ENCODE measurements around the gene POMC. TPM values are rescaled to one million over a fixed set of nuclear protein-coding genes. Genes with fewer than 3 reads are reported as not detected.

POMC gene
- total and polyA plus RNA-seq, 3 experiments from 2014 or later: 4.7 to 10.9 (median 6.2) TPM

- H3K27me3 ChIP-seq (ENCODE audit: insufficient read depth, low read length, poor library complexity, severe bottlenecking): no peaks in the 10 kb centered on the region
- no peak overlapping the region for H3K27ac Mint-ChIP-seq
- DNase-seq: no peak
- H3K9me3 Mint-ChIP-seq: no peaks in the 10 kb centered on the region
- CTCF ChIA-PET: no interaction called here
- no peak overlapping the region for H3K4me3 ChIP-seq (ENCODE audit: low read length)
- no peak overlapping the region for H3K27ac ChIP-seq (ENCODE audit: low read depth, low read length)
- no peak overlapping the region for H3K4me3 Mint-ChIP-seq
- H3K27me3 Mint-ChIP-seq: peaks cover 4 to 18% of the 10 kb centered on the region in 2 donors
- POLR2A ChIA-PET: no interaction called here
- no peaks in the 10 kb centered on the region for H3K9me3 ChIP-seq (ENCODE audit: low read length)
- no peaks in the 10 kb centered on the region for H3K4me1 ChIP-seq (ENCODE audit: insufficient read depth, low read length)
- H3K4me1 Mint-ChIP-seq: no peaks in the 10 kb centered on the region
- H3K36me3 Mint-ChIP-seq: no peaks in the 10 kb centered on the region
- no peaks in the 10 kb centered on the region for H3K36me3 ChIP-seq (ENCODE audit: insufficient read depth, low read length)
Observed at GRCh38 chr2:25116956-25117355, 51.4 kb downstream of the POMC start.

GRCh38 chr2:25115902-25116301, 52.5 kb downstream of the POMC start:
- DNase-seq: no peak
- no peaks in the 10 kb centered on the region for H3K27me3 ChIP-seq (ENCODE audit: insufficient read depth, low read length, poor library complexity, severe bottlenecking)
- ChIA-PET CTCF (interaction anchor here (1.3 kb wide), 1 partner anchor 140 kb away, joined by 3 read pairs; no protein-coding TSS in a partner anchor), POLR2A (no interaction called here)
- H3K27me3 Mint-ChIP-seq: peaks cover 7 to 23% of the 10 kb centered on the region in 2 donors
- H3K36me3 Mint-ChIP-seq: no peaks in the 10 kb centered on the region
- no peaks in the 10 kb centered on the region for H3K4me1 Mint-ChIP-seq
- no peak overlapping the region for H3K4me3 Mint-ChIP-seq
- H3K27ac Mint-ChIP-seq: no peak overlapping the region
- H3K27ac ChIP-seq (ENCODE audit: low read depth, low read length): no peak overlapping the region
- no peaks in the 10 kb centered on the region for H3K9me3 ChIP-seq (ENCODE audit: low read length)
- H3K9me3 Mint-ChIP-seq: no peaks in the 10 kb centered on the region
- H3K4me3 ChIP-seq (ENCODE audit: low read length): no peak overlapping the region
- no peaks in the 10 kb centered on the region for H3K4me1 ChIP-seq (ENCODE audit: insufficient read depth, low read length)
- H3K36me3 ChIP-seq (ENCODE audit: insufficient read depth, low read length): no peaks in the 10 kb centered on the region

GRCh38 chr2:25115249-25115883, 53.0 kb downstream of the POMC start:
- POLR2A ChIA-PET: no interaction called here
- Histone ChIP-seq H3K27ac (ENCODE audit: low read depth, low read length) (no peak overlapping the region), H3K27me3 (ENCODE audit: insufficient read depth, low read length, poor library complexity, severe bottlenecking) (no peaks in the 10 kb centered on the region), H3K9me3 (ENCODE audit: low read length) (no peaks in the 10 kb centered on the region), H3K4me1 (ENCODE audit: insufficient read depth, low read length) (no peaks in the 10 kb centered on the region), H3K4me3 (ENCODE audit: low read length) (no peak overlapping the region), H3K36me3 (ENCODE audit: insufficient read depth, low read length) (no peaks in the 10 kb centered on the region)
- Mint-ChIP-seq H3K27ac (no peak overlapping the region), H3K9me3 (no peaks in the 10 kb centered on the region), H3K27me3 (peaks cover 7 to 28% of the 10 kb centered on the region in 2 donors), H3K4me1 (no peaks in the 10 kb centered on the region), H3K4me3 (no peak overlapping the region), H3K36me3 (no peaks in the 10 kb centered on the region)
- CTCF ChIA-PET: interaction anchor here (1.3 kb wide), 1 partner anchor 140 kb away, joined by 3 read pairs; no protein-coding TSS in a partner anchor
- DNase-seq: no peak

GRCh38 chr2:25112113-25112512, 56.3 kb downstream of the POMC start:
- ChIA-PET CTCF (no interaction called here), POLR2A (no interaction called here)
- no peak overlapping the region for H3K27ac Mint-ChIP-seq
- no peak for DNase-seq
- H3K36me3 Mint-ChIP-seq: no peaks in the 10 kb centered on the region
- Histone ChIP-seq H3K27ac (ENCODE audit: low read depth, low read length) (no peak overlapping the region), H3K36me3 (ENCODE audit: insufficient read depth, low read length) (no peaks in the 10 kb centered on the region), H3K4me3 (ENCODE audit: low read length) (no peak overlapping the region), H3K27me3 (ENCODE audit: insufficient read depth, low read length, poor library complexity, severe bottlenecking) (no peaks in the 10 kb centered on the region), H3K4me1 (ENCODE audit: insufficient read depth, low read length) (no peaks in the 10 kb centered on the region), H3K9me3 (ENCODE audit: low read length) (no peaks in the 10 kb centered on the region)
- no peaks in the 10 kb centered on the region for H3K4me1 Mint-ChIP-seq
- peaks cover 9 to 36% of the 10 kb centered on the region in 2 donors for H3K27me3 Mint-ChIP-seq
- H3K4me3 Mint-ChIP-seq: no peak overlapping the region
- no peaks in the 10 kb centered on the region for H3K9me3 Mint-ChIP-seq

Other genes with a start within 250 kb of the POMC start
- 10 to 100 TPM; 90.9 to 95.4 TPM for gene ADCY3, start 248.3 kb downstream of the POMC start, total RNA-seq
- 8.8 TPM for gene ADCY3, start 248.3 kb downstream of the POMC start, polyA plus RNA-seq
- 1 to 10 TPM; 4.4 to 4.7 TPM for gene DNAJC27, start 196.6 kb downstream of the POMC start, total RNA-seq
- 2.8 TPM for gene DNAJC27, start 196.6 kb downstream of the POMC start, polyA plus RNA-seq
- gene EFR3B, start 126.5 kb downstream of the POMC start, total RNA-seq: under 1 TPM; 0.20 to 0.27 TPM
- gene EFR3B, start 126.5 kb downstream of the POMC start, polyA plus RNA-seq: 0.16 TPM
- gene DNMT3A, start 173.3 kb upstream of the POMC start, total RNA-seq: 10 to 100 TPM; 77.9 to 80.7 TPM
- 19.4 TPM for gene DNMT3A, start 173.3 kb upstream of the POMC start, polyA plus RNA-seq